GM18951 (cell line): ENCODE results near the gene GOLM1.

Source experiments
- POLR2A ChIP-seq: IDR thresholded peaks from 4 replicates; pipeline ENCODE4 v1.6.1; 2011; ENCODE audit warnings: mild to moderate bottlenecking; ENCODE audit not compliant: insufficient read length, insufficient read depth; ENCODE audit errors: extremely low read depth
- in situ Hi-C: fragments of 300-500 bp; cut with MboI; formaldehyde crosslinking; loops from one replicate; pipeline ENCODE4 v1.12.0; 2022; ENCODE audit warnings: low sequenced_read_pairs, mixed read lengths, inconsistent platforms; ENCODE audit not compliant: unreplicated experiment

GOLM1 gene

DNA sequence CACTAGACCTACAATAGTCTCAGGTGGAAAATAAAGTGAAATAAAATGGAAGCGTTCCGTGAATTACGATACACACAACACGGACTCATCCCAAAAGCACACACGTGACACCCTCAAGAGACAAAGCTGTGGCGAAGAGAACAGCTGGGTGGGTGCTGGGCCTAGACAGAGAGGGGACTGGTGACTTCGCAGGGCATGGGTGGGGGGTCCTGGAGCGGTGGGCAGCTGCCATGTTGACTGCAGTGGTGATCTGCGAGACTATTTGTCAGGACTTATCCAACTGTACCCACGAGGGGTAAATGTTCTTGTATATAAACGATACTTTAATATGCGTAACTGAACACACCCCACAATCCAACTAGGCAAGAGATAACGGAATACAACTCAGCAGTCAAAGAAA, 52.0 kb downstream of the GOLM1 start:
- in situ Hi-C loops = no loop called here
- TF ChIP-seq POLR2A = no peak

DNA sequence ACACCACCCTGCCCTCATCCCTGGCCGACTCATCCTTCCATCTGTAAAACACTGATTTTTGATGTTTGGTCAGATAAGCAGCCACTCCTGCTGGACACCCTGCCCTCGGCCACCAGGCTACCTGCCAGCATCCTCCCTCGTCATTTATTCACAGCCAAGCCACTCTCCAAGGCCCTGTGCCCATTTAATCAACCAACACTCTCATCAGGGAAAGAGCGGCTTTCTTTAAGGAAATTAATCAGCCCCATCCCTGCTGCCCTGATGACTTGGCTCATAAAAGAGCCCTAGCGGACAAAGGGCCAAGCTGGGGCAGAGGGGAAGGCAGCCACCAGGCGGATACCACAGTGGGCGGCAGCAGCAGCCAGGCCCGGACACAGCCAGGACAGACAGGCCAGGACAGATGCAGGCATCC, 52.4 kb downstream of the GOLM1 start:
- no peak for TF ChIP-seq POLR2A
- in situ Hi-C loops = no loop called here

DNA sequence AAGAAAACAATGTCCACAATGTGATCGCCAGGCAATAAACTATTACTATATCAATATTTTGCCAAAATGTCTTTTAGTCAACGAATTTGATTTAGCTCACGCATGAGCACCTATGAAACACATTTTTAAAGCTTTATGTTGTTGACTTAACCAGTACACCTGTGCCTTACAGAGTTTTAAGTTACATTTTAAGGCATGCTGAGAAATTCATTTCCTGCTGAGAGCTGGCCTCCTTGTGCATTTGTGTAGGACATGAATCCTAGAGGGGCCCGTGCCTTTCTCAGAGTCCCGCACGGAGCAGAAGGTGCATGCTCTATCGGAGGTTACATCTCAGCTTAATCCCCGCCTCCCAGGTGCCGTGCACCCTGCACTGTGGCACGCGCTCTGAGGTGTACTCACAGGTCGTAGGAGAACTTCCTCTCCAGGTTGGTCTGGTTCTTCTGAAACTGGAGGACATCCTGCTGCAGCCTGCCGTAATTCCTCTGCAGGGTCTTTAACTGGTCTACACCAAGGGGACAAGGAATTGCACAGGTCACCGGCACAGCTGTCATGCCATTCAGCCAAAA, 53.2 kb downstream of the GOLM1 start:
- TF ChIP-seq POLR2A = no peak
- in situ Hi-C loops = no loop called here

DNA sequence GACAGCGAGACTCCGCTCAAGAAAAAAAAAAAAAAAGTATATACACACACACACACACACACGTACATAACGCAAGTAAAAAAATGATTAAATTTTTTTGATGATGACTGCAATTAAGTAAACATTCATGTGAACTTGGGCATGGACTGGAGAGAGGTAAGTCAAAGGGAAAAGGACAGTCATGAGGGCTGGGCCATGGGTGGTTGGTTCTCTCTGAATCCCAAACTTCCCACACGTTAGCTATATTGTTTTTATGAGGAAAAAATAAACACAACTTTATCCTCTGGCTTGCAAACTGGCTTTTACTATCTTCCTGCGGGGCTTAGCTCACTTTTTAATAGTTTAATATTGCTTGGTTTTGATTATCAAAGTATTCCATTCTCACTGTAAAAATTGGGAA, 53.7 kb downstream of the GOLM1 start:
- TF ChIP-seq POLR2A = no peak
- in situ Hi-C loops = no loop called here

GRCh38 chr9:86043999-86044398, 55.4 kb downstream of the GOLM1 start:
- in situ Hi-C loops = no loop called here
- TF ChIP-seq POLR2A = no peak

DNA sequence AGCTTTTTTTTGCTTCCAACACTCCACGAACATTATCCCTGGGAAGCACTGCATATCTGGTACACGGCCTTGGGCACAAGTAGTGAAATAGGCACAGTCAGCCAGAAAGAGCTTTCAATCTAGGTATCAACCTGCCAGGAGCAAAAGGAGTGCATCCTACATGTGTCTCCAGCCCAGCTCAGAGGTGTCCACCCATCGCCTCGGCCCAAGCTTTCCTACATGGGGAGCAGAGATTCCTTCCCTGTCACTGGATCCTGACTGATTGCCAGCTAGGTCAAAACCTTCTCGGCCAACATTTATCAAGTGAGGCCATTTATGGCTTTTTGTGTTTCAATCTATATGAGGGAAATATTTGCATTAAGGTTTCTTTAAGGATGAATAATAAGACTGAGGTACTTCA, 55.8 kb downstream of the GOLM1 start:
- TF ChIP-seq POLR2A = no peak
- in situ Hi-C loops = no loop called here

- TF ChIP-seq POLR2A = no peak
- in situ Hi-C loops = no loop called here
These were observed 57.0 kb downstream of the GOLM1 start for GRCh38 chr9:86042199-86042978.

- in situ Hi-C loops = no loop called here
- no peak for TF ChIP-seq POLR2A
These were observed 58.0 kb downstream of the GOLM1 start for GRCh38 chr9:86041311-86041741.

- in situ Hi-C loops = no loop called here
- TF ChIP-seq POLR2A = no peak
These were observed 58.5 kb downstream of the GOLM1 start for GRCh38 chr9:86040861-86041155.

DNA sequence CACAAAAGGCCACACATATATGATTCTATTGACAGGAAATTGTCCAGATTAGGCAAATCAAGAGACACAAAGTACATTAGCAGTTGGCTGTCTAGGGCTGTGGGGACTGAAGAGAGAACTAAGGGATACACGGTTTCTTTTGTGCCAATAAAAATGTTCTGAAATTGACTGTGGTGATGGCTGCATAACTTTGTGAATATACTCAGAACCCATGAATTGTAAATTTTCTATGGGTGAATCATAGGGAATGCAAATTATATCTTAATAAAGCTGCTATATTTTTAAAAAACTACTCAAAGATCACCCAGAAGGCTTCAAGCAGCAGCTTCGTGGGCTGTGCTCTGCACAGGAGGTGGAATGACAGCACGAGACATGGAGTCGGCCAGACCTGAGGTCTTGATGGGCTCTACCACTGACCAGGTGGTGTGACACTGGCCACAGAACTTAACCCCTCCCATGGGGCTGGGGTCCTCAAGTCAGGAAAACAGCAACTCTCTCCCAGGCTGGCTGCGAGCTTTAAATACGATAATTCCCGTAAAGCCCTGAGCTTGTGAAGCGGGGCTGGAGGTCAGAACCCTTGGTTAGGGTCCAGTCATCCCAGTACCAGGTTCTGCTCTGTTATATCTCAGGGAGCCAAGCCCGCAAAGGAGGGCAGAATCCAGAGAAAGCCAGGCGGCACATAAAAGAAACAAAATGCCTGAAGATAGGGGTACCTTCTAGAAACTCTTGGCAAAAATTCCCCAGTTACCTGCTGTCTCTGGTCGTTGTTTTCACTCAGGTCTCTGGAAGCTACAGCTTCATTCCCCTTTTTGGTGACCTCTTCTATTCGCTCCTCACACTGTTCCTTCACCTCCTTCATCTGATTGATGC, 59.1 kb downstream of the GOLM1 start:
- in situ Hi-C loops = no loop called here
- no peak for TF ChIP-seq POLR2A

- no peak for TF ChIP-seq POLR2A
- in situ Hi-C loops = no loop called here
These were observed 62.8 kb downstream of the GOLM1 start for GRCh38 chr9:86036555-86036954.

DNA sequence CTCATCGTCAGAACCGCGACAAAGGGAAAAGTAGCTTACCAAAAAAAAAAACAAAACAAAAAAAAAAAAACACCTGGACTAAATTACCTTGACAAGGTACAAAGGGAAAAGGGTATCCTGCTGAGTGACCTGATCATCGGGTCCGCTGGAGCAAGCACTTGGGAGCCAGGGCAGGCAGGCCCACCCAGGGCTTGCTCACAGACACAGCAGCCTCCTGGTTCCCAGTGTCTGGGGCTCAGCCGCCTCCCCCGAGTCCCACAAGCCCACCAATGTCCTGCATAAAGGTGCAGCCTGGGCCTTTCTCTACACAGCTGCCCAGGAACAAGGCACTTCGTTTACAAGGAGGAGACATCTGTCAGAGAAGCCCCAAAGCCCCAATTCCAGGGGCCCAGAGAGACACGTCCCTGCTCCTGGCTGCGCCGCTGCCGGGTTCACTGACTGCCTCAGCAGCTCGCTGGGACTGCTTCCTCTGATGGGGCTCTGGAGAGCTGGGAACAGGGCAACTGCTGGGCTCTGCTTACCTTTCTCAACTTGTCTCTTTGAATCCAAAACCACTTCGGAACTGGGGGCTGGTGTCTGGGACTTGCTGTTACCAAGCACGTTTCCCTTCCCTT, 63.4 kb downstream of the GOLM1 start:
- in situ Hi-C loops = no loop called here

More for the DNA sequence above, 63.4 kb downstream of the GOLM1 start:
- TF ChIP-seq POLR2A = no peak
